Measurements from ENCODE around the gene DNM3.

Gene DNM3

GRCh38 chr1:172277275-172277674, 436.0 kb downstream of the DNM3 start:
- TF ChIP-seq CTCF (IDR thresholded peaks at IDR 0.05; ENCODE audit: low read depth, low read length): no peak
- DNase-seq (ENCODE audit: extremely low read depth, low read depth): no peak

- no peak for TF ChIP-seq CTCF (IDR thresholded peaks at IDR 0.05; ENCODE audit: low read depth, low read length)
- DNase-seq (ENCODE audit: extremely low read depth, low read depth): no peak
Measured at GRCh38 chr1:172277989-172278388, 436.7 kb downstream of the DNM3 start.

- no peak for TF ChIP-seq CTCF (IDR thresholded peaks at IDR 0.05; ENCODE audit: low read depth, low read length)
- DNase-seq (ENCODE audit: extremely low read depth, low read depth): no peak
Measured at GRCh38 chr1:172278478-172278877, 437.2 kb downstream of the DNM3 start.

- no peak for TF ChIP-seq CTCF (IDR thresholded peaks at IDR 0.05; ENCODE audit: low read depth, low read length)
- DNase-seq (ENCODE audit: extremely low read depth, low read depth): no peak
Measured at GRCh38 chr1:172279939-172280636, 438.8 kb downstream of the DNM3 start.

GRCh38 chr1:172283766-172284165, 442.5 kb downstream of the DNM3 start:
- TF ChIP-seq CTCF (IDR thresholded peaks at IDR 0.05; ENCODE audit: low read depth, low read length): no peak
- DNase-seq (ENCODE audit: extremely low read depth, low read depth): no peak

DNA sequence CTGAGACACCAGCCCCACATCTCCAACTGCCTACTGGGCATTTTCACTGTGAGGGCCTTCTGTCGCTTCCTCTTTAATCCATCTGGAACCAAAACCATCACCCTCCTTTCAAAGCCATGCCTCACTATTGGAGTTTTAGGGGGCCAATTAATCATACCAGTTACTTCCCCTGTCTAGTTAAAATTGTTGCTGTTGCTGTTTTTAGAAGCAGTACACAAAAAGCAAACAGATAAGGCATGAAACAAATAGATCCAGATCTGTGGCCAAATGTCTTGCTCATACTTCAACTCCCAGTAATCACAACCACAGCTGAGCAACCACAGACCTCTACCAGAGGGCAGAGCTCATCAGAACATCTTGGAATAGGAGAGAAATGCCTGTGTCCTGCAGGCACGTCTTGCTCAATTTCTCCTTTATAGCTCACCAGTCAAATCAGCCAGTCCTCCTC, 445.4 kb downstream of the DNM3 start:
- TF ChIP-seq CTCF (IDR thresholded peaks at IDR 0.05; ENCODE audit: low read depth, low read length): peak; percentile 10
- DNase-seq (ENCODE audit: extremely low read depth, low read depth): peak; percentile 89

DNA sequence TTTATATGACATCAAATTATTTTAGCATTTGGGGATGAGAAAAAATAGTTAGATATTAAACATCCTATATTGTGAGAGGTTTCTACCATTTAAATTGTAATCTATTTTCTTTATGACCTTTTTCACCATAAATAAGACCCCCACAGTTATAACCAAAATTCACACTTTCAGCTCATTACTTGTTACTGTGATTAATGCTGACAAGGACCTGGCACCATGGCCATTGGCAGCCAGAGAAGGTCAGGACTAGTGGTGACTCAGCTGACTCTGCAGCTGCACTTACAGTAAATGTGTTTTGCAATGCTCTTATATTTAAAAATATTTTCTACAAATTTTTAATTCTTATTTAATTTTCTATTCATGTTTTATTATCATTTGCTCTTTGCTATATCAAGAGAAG, 445.9 kb downstream of the DNM3 start:
- peak; percentile 69 for DNase-seq (ENCODE audit: extremely low read depth, low read depth)
- no peak for TF ChIP-seq CTCF (IDR thresholded peaks at IDR 0.05; ENCODE audit: low read depth, low read length)

All from AG09319 (cell line).